Ishikawa (cell line): Measurements from ENCODE around the gene NDST1.

ENCODE experiments used
- CEBPB ChIP-seq: IDR thresholded peaks from 2 replicates; pipeline ENCODE4 v1.6.1; 2012
- EGR1 ChIP-seq: IDR thresholded peaks from 2 replicates; pipeline ENCODE4 v1.6.1; 2012
- EP300 ChIP-seq: IDR thresholded peaks from 2 replicates; pipeline ENCODE4 v1.6.1; 2012; ENCODE audit warnings: borderline replicate concordance
- FOXM1 ChIP-seq: IDR thresholded peaks from 2 replicates; pipeline ENCODE4 v1.6.1; 2012; ENCODE audit warnings: low read depth, borderline replicate concordance
- MAX ChIP-seq: IDR thresholded peaks from 2 replicates; pipeline ENCODE4 v1.6.1; 2012
- NFIC ChIP-seq: IDR thresholded peaks from 2 replicates; pipeline ENCODE4 v1.6.1; 2012
- RAD21 ChIP-seq: IDR thresholded peaks from 2 replicates; pipeline ENCODE4 v1.6.1; 2012; ENCODE audit warnings: low read depth
- REST ChIP-seq: IDR thresholded peaks from 2 replicates; pipeline ENCODE4 v1.6.1; 2012; ENCODE audit warnings: low read depth, mild to moderate bottlenecking
- TAF1 ChIP-seq: IDR thresholded peaks from 2 replicates; pipeline ENCODE4 v1.6.1; 2012; ENCODE audit warnings: low read depth, mild to moderate bottlenecking
- TCF12 ChIP-seq: IDR thresholded peaks from 2 replicates; pipeline ENCODE4 v1.6.1; 2012; ENCODE audit warnings: low read depth
- YY1 ChIP-seq: IDR thresholded peaks from 2 replicates; pipeline ENCODE4 v1.6.1; 2012; ENCODE audit warnings: low read depth
- TF ChIP-seq, protein P1 (sequence below): IDR thresholded peaks from 2 replicates; pipeline ENCODE4 v1.6.1; 2012

GRCh38 chr5:150567031-150567717 is 59.2 kb downstream of the NDST1 start:
- TF ChIP-seq YY1 (no peak), MAX (no peak), CEBPB (no peak), EP300 (no peak), NFIC (no peak), EGR1 (no peak), RAD21 (no peak), REST (no peak), TAF1 (no peak), TCF12 (no peak), FOXM1 (no peak)
- TF ChIP-seq, protein P1, sequence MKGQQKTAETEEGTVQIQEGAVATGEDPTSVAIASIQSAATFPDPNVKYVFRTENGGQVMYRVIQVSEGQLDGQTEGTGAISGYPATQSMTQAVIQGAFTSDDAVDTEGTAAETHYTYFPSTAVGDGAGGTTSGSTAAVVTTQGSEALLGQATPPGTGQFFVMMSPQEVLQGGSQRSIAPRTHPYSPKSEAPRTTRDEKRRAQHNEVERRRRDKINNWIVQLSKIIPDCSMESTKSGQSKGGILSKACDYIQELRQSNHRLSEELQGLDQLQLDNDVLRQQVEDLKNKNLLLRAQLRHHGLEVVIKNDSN = no peak
